Duodenal mucosa (tissue), 2 donors: ENCODE results near the gene CTSC.

Source experiments
- H3K27ac ChIP-seq: one replicate; pipeline ENCODE4 v1.7.0; 2013; ENCODE audit warnings: low read depth, low read length
- H3K27me3 ChIP-seq, 2 donors: one replicate each; pipeline ENCODE4 v1.7.0; 2013; ENCODE audit warnings: low read length in 2 of 2, control low read depth in 1 of 2; ENCODE audit not compliant: insufficient read depth in 2 of 2, control insufficient read depth in 1 of 2
- H3K36me3 ChIP-seq, 2 donors: one replicate each; pipeline ENCODE4 v1.7.0; 2013; ENCODE audit warnings: low read length in 2 of 2, control low read depth in 1 of 2; ENCODE audit not compliant: insufficient read depth in 2 of 2, control insufficient read depth in 1 of 2
- H3K4me1 ChIP-seq, 2 donors: one replicate each; pipeline ENCODE4 v1.7.0; 2013; ENCODE audit warnings: low read length in 2 of 2, control low read depth in 1 of 2; ENCODE audit not compliant: insufficient read depth in 2 of 2, control insufficient read depth in 1 of 2
- H3K4me3 ChIP-seq, 2 donors: one replicate each; pipeline ENCODE4 v1.7.0; 2013; ENCODE audit warnings: low read length in 2 of 2, low read depth in 1 of 2
- H3K9ac ChIP-seq, 2 donors: one replicate each; pipeline ENCODE4 v1.7.0; 2013; ENCODE audit warnings: low read length in 2 of 2, low read depth in 1 of 2
- H3K9me3 ChIP-seq, 2 donors: one replicate each; pipeline ENCODE4 v1.7.0; 2013; ENCODE audit warnings: low read length in 2 of 2, control low read depth in 1 of 2; ENCODE audit not compliant: control insufficient read depth in 1 of 2

CTSC gene

DNA sequence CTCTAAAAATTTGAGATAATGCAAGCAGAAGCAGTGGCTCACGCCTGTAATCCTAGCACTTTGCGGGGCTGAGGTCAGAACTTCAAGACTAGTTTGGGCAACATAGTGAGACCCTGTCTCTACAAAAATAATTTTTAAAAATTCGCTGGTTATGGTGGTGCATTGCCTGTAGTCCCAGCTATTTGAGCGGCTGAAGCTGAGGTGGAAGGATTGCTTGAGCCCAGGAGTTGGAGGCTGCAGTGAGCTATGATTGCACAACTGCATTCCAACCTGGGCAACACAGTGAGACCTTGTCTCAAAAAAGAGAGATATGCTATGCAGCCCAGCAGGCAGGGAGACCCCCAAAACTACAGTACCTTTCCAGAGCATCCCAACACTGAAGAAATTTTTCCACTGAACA is 2.3 kb downstream of the CTSC start:
- no peaks in the 10 kb centered on the region for H3K27me3 ChIP-seq
- H3K4me1 ChIP-seq: peaks cover 3 to 6% of the 10 kb centered on the region in 2 donors

DNA sequence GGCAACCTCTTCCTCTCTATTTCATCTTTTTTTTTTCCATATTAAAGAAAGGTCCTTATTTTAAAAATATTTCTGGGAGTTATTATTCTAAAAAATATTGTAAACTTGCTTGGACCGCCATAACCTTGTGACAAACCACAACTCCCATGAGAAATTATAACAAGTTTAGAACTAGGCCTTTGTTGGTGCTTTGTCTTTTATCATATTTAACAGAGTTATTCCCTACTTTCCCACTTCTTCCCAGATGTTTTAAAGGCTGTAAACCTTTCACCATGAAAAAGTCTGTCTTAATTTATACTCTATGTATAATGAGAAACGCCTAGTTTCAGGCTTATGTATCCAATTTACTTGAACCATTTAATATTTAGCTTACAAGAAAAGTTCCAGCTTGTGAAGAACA is 3.7 kb downstream of the CTSC start:
- H3K27me3 ChIP-seq: no peaks in the 10 kb centered on the region
- peaks cover 3 to 6% of the 10 kb centered on the region in 2 donors for H3K4me1 ChIP-seq
- no peak overlapping the region for H3K27ac ChIP-seq

More for the DNA sequence above, 2.3 kb downstream of the CTSC start:
- Histone ChIP-seq H3K36me3 (peaks cover 4 to 18% of the 10 kb centered on the region in 2 donors), H3K27ac (no peak overlapping the region), H3K4me3 (peak overlapping the region; percentile 43 to 58), H3K9me3 (no peaks in the 10 kb centered on the region), H3K9ac (no peak overlapping the region)

DNA sequence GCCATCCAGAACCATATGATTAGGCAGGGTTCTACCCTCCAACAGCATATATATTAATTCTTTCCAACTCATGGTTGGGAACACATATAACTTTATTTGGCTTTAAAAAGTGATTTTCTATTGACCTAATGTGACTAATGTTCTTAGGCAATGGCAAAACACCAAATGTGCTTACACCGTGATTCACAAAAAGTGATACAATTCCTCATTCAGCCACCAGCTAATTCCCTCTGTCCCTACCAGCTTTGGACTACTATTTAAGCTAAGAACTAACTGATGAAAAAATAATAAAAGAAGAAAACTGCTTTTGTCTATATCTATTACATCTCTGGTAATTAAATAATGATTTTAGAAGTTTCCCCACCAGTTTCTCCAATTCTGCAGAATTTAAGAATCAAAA is 4.7 kb downstream of the CTSC start:
- Histone ChIP-seq H3K4me3 (no peak overlapping the region), H3K9me3 (no peaks in the 10 kb centered on the region), H3K4me1 (peaks cover 0 to 6% of the 10 kb centered on the region in 2 donors), H3K9ac (no peak overlapping the region), H3K36me3 (peaks cover 4 to 18% of the 10 kb centered on the region in 2 donors), H3K27ac (no peak overlapping the region), H3K27me3 (no peaks in the 10 kb centered on the region)

More for the DNA sequence above, 3.7 kb downstream of the CTSC start:
- Histone ChIP-seq H3K9ac (no peak overlapping the region), H3K4me3 (peak overlapping the region in 1 of 2 donors; percentile 38), H3K9me3 (no peaks in the 10 kb centered on the region), H3K36me3 (peaks cover 4 to 18% of the 10 kb centered on the region in 2 donors)

DNA sequence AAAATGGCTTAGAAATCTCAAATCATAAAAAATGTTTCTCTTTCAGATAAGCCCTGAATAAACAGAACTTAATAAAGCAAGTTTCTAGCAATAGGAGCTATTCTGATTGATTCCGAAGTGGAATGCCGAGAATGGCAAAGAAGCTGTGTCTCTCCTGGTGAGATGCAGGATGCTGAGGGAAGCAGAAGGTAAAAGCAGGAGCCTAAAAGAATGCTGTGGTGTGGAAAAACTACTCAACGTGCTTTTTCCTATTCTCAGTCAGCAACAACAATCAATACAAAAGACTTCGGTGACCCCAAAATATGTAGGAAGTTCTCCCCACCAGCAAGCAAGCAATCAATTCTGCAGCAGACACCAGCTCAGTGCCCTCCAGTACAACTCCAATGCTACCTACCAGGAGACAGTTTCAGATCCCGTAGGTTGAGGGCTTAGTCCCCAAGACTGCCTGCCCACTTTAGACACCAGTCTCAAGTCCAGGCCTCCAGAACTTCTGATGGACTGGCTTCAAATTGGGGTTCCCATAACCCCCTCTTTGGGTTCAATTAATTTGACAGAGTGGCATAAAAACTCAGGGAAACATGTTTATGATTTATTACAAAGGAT is 6.6 kb downstream of the CTSC start:
- Histone ChIP-seq H3K27ac (no peak overlapping the region), H3K27me3 (no peaks in the 10 kb centered on the region), H3K36me3 (peaks cover 4 to 24% of the 10 kb centered on the region in 2 donors), H3K4me1 (peaks cover 2 to 5% of the 10 kb centered on the region in 2 donors), H3K9ac (no peak overlapping the region), H3K9me3 (no peaks in the 10 kb centered on the region), H3K4me3 (no peak overlapping the region)

DNA sequence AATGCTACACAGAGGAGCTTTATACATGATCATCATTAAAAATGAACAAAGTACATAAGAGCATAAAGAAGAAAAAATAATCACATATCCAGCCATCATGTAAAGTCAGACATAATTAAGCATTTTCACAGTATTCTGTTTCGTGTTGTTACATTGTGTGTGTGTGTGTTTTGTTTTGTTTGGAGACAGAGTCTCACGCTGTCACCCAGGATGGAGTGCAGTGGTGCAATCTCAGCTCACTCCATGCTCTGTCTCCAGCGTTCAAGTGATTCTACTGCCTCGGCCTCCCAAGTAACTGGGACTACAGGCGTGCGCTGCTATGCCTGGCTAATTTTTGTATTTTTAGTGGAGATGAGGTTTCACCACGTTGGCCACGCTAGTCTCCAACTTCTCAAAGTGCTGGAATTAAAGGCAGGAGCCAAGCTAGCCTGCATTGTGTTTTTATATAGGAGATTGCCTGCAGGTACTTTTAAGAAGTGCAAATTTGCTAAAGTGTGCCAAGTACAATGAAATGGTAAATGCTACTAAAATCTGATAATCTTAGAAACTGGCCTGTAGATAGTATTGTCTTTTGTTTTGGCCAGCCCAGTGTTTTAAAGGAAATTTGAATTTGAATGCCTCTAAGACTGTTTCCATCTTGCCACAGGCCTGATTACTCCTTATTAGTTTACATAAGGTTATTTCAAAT is 7.8 kb downstream of the CTSC start:
- H3K9me3 ChIP-seq: no peaks in the 10 kb centered on the region
- H3K27me3 ChIP-seq: no peaks in the 10 kb centered on the region
- H3K9ac ChIP-seq: no peak overlapping the region
- peaks cover 2 to 11% of the 10 kb centered on the region in 2 donors for H3K4me1 ChIP-seq
- no peak overlapping the region for H3K4me3 ChIP-seq
- H3K27ac ChIP-seq: no peak overlapping the region
- H3K36me3 ChIP-seq: peaks cover 10 to 25% of the 10 kb centered on the region in 2 donors

DNA sequence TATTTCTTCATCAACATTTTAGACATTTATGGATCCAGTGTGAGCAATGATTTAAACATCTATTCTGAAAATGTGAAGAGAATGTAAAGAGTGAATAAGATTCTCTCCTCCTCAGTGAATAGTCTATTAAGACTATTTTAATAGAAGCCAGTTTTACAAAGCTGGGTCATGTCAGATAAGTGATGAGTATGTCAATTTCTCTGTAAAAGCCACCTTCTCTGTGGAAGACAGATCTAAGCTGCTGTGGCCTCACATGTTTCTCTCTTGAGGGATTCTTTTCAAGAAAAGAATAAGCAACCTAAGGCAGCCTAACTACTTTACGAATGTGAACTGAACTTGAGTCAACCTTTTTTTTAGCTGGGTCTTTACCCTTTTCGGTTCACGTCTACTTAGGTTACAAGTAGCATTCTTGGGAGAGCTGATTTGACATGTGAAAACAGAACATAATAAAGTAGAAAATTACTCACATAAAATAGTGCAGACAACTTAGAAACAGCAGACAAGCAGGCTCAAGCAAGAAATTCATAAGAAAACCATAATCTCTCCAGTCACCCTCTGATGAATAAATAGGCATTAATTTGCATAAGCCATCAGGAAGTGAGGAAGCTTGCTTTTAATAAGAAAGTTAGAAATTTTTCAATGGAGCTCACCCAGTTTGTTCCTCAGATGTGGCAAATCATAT is 9.9 kb downstream of the CTSC start:
- H3K4me3 ChIP-seq: no peak overlapping the region
- H3K9me3 ChIP-seq: no peaks in the 10 kb centered on the region
- H3K27ac ChIP-seq: no peak overlapping the region
- peaks cover 10 to 23% of the 10 kb centered on the region in 2 donors for H3K36me3 ChIP-seq
- H3K27me3 ChIP-seq: no peaks in the 10 kb centered on the region
- peaks cover 2 to 13% of the 10 kb centered on the region in 2 donors for H3K4me1 ChIP-seq
- no peak overlapping the region for H3K9ac ChIP-seq

DNA sequence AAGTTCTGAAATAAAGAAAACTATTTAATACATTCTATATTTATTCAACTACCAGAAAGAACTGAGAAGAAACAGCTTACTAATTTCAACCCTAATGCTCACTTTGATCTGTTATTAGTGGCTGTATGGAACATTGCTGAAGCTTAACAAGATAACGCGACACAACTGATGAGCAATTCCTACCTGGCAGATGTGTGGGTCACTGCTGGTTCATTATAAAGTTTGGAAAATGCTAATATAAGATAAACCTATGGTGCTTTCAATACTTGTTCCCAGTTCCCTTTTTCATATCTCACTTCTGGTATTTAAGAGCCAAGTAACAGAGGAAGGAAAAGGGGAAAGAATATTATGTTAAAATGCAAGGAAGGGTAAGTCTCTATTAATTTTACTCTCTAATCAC is 10.5 kb downstream of the CTSC start:
- H3K4me1 ChIP-seq: peaks cover 2 to 13% of the 10 kb centered on the region in 2 donors

DNA sequence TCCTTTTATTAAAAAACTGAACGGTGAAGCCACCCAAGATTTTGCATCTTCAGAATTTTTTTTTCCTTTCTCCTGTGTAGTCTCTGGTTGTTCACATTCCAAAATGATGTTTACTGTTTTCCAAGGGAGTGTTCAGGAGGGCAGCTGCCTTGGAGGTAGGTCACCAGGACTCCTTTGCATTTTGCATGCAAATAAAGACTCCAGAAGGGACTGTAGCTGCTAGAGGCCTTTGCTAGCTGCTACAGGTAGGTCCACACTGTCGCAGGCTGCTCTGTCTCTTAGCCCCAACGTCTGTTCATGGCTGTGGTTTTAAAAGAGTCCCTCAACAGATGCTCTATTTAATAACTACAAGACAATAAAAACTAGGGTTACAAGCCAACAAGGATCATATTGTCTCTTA is 11.4 kb downstream of the CTSC start:
- Histone ChIP-seq H3K27me3 (no peaks in the 10 kb centered on the region), H3K4me1 (peaks cover 2 to 13% of the 10 kb centered on the region in 2 donors), H3K9me3 (peaks cover 0 to 2% of the 10 kb centered on the region in 2 donors), H3K9ac (no peak overlapping the region), H3K36me3 (peaks cover 10 to 18% of the 10 kb centered on the region in 2 donors), H3K4me3 (no peak overlapping the region), H3K27ac (no peak overlapping the region)

More for the DNA sequence above, 10.5 kb downstream of the CTSC start:
- no peak overlapping the region for H3K9ac ChIP-seq
- peaks cover 10 to 23% of the 10 kb centered on the region in 2 donors for H3K36me3 ChIP-seq
- no peaks in the 10 kb centered on the region for H3K9me3 ChIP-seq
- H3K27me3 ChIP-seq: no peaks in the 10 kb centered on the region
- no peak overlapping the region for H3K4me3 ChIP-seq
- H3K27ac ChIP-seq: no peak overlapping the region

DNA sequence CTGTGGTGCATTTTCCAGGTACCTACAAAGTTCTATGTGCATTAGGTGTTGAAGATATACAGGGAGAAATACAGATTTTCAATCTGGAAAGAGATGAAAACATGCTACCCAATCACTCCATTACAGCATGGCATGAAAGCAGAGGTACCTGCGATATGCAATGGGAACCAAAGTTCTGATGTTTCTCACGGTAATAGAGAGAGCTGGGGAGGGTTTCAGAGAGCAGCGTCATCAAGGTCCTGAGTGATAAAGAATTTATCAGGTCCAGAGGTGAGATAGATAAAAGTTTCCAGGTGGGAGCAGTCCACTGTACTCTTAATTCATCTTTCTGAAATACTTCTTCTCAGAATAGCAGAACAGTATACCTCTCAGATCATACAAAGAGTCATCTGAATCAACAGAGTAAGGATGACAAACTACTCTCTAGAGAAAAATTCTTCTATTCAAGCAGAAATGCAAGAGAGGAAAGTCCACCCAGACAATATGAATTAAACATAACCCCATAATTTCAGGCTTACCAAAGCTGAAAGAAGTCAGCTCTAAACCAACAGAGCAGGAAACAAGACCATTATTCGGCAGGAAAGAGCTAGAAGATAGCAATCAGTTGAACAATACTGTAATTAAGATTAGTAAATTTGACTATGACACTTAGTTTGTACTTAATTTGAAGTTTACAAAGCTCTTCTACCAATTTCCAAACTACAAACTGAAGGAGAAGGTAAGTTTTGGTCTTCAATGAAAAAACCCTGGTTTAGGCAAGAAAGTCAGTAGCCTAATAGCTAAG is 12.8 kb downstream of the CTSC start:
- H3K9me3 ChIP-seq: peaks cover 0 to 2% of the 10 kb centered on the region in 2 donors
- H3K4me3 ChIP-seq: no peak overlapping the region
- H3K36me3 ChIP-seq: peaks cover 13 to 15% of the 10 kb centered on the region in 2 donors
- peaks cover 2 to 18% of the 10 kb centered on the region in 2 donors for H3K4me1 ChIP-seq
- H3K27me3 ChIP-seq: no peaks in the 10 kb centered on the region
- no peak overlapping the region for H3K9ac ChIP-seq
- H3K27ac ChIP-seq: no peak overlapping the region
